ENCODE results near the gene HAGHL.
A peak's percentile ranks its signal among the peaks of the same experiment; 100 is the strongest.
"Not testable (repeated sequence)": the region's sequence is repeated elsewhere in the genome, so short reads cannot be mapped to it uniquely, and the experiment has no call there.

Gene HAGHL

GRCh38 chr16:689175-689897, 37.6 kb upstream of the HAGHL start:
- Histone ChIP-seq H3K4me1 (ENCODE audit: control insufficient read depth, insufficient read depth, low read length, poor library complexity, severe bottlenecking) (peaks cover 29% of the 10 kb centered on the region), H3K27ac (ENCODE audit: insufficient read depth, low read length, poor library complexity, severe bottlenecking) (peak overlapping the region; percentile 78)

GRCh38 chr16:691242-691641, 35.7 kb upstream of the HAGHL start:
- H3K27ac ChIP-seq (ENCODE audit: insufficient read depth, low read length, poor library complexity, severe bottlenecking); H3K4me3 ChIP-seq (ENCODE audit: insufficient read depth, low read depth, low read length, poor library complexity, severe bottlenecking); H3K27me3 ChIP-seq (replicated peaks; ENCODE audit: control insufficient read depth, insufficient read depth, low read length, poor library complexity, severe bottlenecking); H3K9me3 ChIP-seq (ENCODE audit: control insufficient read depth, low read length); DNase-seq; H3K36me3 ChIP-seq (ENCODE audit: control insufficient read depth, insufficient read depth, low read length): not testable (repeated sequence)
- peaks cover 35% of the 10 kb centered on the region for H3K4me1 ChIP-seq (ENCODE audit: control insufficient read depth, insufficient read depth, low read length, poor library complexity, severe bottlenecking)

More at GRCh38 chr16:689175-689897, 37.6 kb upstream of the HAGHL start:
- H3K4me3 ChIP-seq (ENCODE audit: insufficient read depth, low read depth, low read length, poor library complexity, severe bottlenecking): peak overlapping the region; percentile 85
- no peaks in the 10 kb centered on the region for H3K27me3 ChIP-seq (replicated peaks; ENCODE audit: control insufficient read depth, insufficient read depth, low read length, poor library complexity, severe bottlenecking)
- peaks cover 10% of the 10 kb centered on the region for H3K36me3 ChIP-seq (ENCODE audit: control insufficient read depth, insufficient read depth, low read length)
- DNase-seq: no peak
- no peaks in the 10 kb centered on the region for H3K9me3 ChIP-seq (ENCODE audit: control insufficient read depth, low read length)

DNA sequence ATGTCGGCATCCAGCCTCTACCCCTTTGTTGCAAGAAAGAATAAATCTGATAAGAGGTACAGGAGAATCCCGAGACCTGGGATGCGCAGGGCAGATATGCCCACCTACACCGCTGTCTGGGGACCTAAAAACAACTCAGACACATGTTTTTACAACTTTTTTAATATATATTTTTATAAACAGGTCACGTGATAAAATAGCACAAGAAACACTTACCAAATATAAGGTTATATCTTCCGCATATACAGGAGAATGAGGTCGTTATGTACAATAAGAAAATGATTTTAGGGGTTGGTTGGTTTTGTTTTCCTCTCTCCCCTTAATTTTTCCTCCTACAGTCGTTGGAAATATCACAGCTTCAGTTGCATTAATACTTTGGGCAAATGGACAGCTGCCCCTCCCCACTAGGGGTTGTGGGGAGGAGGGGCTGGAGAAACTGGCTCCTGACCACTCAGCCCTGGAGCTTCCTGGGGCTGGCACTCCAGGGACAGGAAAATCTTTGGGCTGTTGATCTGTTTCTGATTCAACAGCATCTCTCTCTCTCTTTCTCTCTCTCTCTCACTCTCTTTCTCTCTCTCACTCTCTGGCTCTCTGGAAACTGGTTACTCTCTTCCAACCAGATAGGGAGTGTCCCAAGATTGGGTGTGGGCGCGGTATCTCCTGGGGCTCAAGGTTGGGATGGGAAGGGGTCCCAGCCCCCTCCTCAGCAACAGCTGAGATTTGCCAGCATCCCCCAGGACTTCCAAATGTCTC, 34.4 kb upstream of the HAGHL start:
- H3K4me1 ChIP-seq (ENCODE audit: control insufficient read depth, insufficient read depth, low read length, poor library complexity, severe bottlenecking): peaks cover 38% of the 10 kb centered on the region
- H3K27me3 ChIP-seq (replicated peaks; ENCODE audit: control insufficient read depth, insufficient read depth, low read length, poor library complexity, severe bottlenecking): no peaks in the 10 kb centered on the region
- no peak for DNase-seq
- no peak overlapping the region for H3K4me3 ChIP-seq (ENCODE audit: insufficient read depth, low read depth, low read length, poor library complexity, severe bottlenecking)
- no peaks in the 10 kb centered on the region for H3K9me3 ChIP-seq (ENCODE audit: control insufficient read depth, low read length)
- H3K36me3 ChIP-seq (ENCODE audit: control insufficient read depth, insufficient read depth, low read length): no peaks in the 10 kb centered on the region
- H3K27ac ChIP-seq (ENCODE audit: insufficient read depth, low read length, poor library complexity, severe bottlenecking): no peak overlapping the region

DNA sequence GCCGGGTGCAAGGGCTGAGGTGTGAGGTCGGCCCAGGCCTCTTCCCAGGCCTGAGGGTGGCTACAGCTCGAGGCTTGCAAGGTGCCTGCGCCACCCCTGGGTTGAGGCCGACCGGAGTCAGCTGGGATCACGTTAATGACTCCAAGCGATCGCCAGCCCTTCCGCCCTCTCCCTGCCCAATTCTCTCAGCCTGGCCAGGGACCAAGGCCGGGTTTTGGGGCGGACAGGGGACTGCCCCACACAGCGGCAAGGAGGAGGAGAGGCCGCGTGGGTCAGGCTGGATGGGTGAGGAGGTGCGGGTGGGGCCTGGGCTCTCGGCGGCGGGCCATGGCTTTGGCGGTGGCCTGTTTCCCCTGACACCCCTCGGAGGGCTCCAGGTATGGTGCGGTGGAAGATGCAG, 33.5 kb upstream of the HAGHL start:
- Histone ChIP-seq H3K27me3 (replicated peaks; ENCODE audit: control insufficient read depth, insufficient read depth, low read length, poor library complexity, severe bottlenecking) (no peaks in the 10 kb centered on the region), H3K27ac (ENCODE audit: insufficient read depth, low read length, poor library complexity, severe bottlenecking) (no peak overlapping the region), H3K4me3 (ENCODE audit: insufficient read depth, low read depth, low read length, poor library complexity, severe bottlenecking) (no peak overlapping the region)

DNA sequence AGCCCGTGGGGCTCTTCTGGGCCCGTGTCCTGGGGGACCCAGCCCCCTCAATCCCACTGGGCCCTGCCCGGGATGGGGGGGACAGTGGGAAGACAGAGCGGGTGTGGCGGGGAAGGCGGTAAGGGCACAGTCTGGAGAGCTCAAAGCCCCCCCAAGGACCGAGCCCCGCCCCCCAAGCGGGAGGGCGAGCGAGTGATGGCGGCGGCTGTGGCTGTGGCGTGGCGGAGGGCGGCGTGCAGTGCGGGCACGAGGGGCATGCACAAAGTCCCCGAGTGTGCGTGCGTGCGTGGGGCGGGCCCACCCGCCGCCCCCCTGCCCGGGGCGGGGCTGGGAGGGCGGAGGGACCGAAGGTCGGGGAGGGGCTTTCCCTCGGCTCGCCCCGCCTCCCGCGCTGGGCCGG, 33.1 kb upstream of the HAGHL start:
- no peaks in the 10 kb centered on the region for H3K27me3 ChIP-seq (replicated peaks; ENCODE audit: control insufficient read depth, insufficient read depth, low read length, poor library complexity, severe bottlenecking)

More for the DNA sequence above, 33.5 kb upstream of the HAGHL start:
- peaks cover 38% of the 10 kb centered on the region for H3K4me1 ChIP-seq (ENCODE audit: control insufficient read depth, insufficient read depth, low read length, poor library complexity, severe bottlenecking)
- H3K9me3 ChIP-seq (ENCODE audit: control insufficient read depth, low read length): no peaks in the 10 kb centered on the region
- DNase-seq: no peak
- no peaks in the 10 kb centered on the region for H3K36me3 ChIP-seq (ENCODE audit: control insufficient read depth, insufficient read depth, low read length)

DNA sequence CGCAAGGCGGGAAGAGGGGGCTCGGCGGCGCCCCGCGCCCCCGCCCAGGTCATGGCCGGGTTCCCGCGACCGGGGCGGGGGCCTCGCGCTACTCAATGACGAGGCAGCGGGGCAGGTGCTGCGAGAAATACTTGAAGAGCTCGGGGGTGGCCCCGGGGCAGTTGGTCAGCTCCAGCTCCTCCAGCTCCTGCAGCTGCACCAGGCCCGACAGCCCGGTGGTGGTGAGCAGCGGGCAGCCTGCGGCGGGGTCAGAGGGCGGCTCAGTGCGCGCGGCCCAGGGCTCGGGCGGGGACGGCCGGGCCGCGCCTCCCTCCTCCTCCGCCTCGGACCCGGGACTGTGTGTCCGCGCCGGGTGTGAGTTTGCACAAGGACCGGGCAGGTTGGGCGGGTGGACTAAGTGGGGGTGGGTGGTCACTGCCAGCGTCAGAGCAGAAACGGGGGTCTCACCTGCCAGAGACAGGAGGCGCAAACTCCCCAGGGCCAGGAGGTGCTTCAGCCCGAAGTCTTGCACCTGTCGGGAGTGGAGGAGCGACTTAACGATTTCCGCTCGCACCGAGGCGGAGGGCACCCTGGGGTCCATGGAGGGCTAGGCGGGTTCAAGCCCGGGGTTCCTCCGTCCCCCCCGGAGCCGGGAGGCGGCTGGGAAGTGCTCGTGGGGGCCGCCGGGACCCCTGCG, 32.6 kb upstream of the HAGHL start:
- Histone ChIP-seq H3K9me3 (ENCODE audit: control insufficient read depth, low read length) (no peaks in the 10 kb centered on the region), H3K27me3 (replicated peaks; ENCODE audit: control insufficient read depth, insufficient read depth, low read length, poor library complexity, severe bottlenecking) (no peaks in the 10 kb centered on the region), H3K36me3 (ENCODE audit: control insufficient read depth, insufficient read depth, low read length) (no peaks in the 10 kb centered on the region), H3K4me1 (ENCODE audit: control insufficient read depth, insufficient read depth, low read length, poor library complexity, severe bottlenecking) (peaks cover 39% of the 10 kb centered on the region), H3K27ac (ENCODE audit: insufficient read depth, low read length, poor library complexity, severe bottlenecking) (peak overlapping the region; percentile 62), H3K4me3 (ENCODE audit: insufficient read depth, low read depth, low read length, poor library complexity, severe bottlenecking) (peak overlapping the region; percentile 62)
- DNase-seq: no peak

More for the DNA sequence above, 33.1 kb upstream of the HAGHL start:
- DNase-seq: no peak
- no peak overlapping the region for H3K4me3 ChIP-seq (ENCODE audit: insufficient read depth, low read depth, low read length, poor library complexity, severe bottlenecking)
- H3K4me1 ChIP-seq (ENCODE audit: control insufficient read depth, insufficient read depth, low read length, poor library complexity, severe bottlenecking): peaks cover 38% of the 10 kb centered on the region
- no peaks in the 10 kb centered on the region for H3K9me3 ChIP-seq (ENCODE audit: control insufficient read depth, low read length)
- H3K27ac ChIP-seq (ENCODE audit: insufficient read depth, low read length, poor library complexity, severe bottlenecking): no peak overlapping the region
- no peaks in the 10 kb centered on the region for H3K36me3 ChIP-seq (ENCODE audit: control insufficient read depth, insufficient read depth, low read length)

- DNase-seq: peak in 1 of 3 donors; percentile 46
- Histone ChIP-seq H3K27me3 (replicated peaks; ENCODE audit: control insufficient read depth, insufficient read depth, low read length, poor library complexity, severe bottlenecking) (no peaks in the 10 kb centered on the region), H3K9me3 (ENCODE audit: control insufficient read depth, low read length) (no peaks in the 10 kb centered on the region), H3K4me1 (ENCODE audit: control insufficient read depth, insufficient read depth, low read length, poor library complexity, severe bottlenecking) (peaks cover 39% of the 10 kb centered on the region), H3K4me3 (ENCODE audit: insufficient read depth, low read depth, low read length, poor library complexity, severe bottlenecking) (peak overlapping the region; percentile 62), H3K27ac (ENCODE audit: insufficient read depth, low read length, poor library complexity, severe bottlenecking) (peak overlapping the region; percentile 62), H3K36me3 (ENCODE audit: control insufficient read depth, insufficient read depth, low read length) (no peaks in the 10 kb centered on the region)
Measured at GRCh38 chr16:694863-695354, 32.0 kb upstream of the HAGHL start.

DNA sequence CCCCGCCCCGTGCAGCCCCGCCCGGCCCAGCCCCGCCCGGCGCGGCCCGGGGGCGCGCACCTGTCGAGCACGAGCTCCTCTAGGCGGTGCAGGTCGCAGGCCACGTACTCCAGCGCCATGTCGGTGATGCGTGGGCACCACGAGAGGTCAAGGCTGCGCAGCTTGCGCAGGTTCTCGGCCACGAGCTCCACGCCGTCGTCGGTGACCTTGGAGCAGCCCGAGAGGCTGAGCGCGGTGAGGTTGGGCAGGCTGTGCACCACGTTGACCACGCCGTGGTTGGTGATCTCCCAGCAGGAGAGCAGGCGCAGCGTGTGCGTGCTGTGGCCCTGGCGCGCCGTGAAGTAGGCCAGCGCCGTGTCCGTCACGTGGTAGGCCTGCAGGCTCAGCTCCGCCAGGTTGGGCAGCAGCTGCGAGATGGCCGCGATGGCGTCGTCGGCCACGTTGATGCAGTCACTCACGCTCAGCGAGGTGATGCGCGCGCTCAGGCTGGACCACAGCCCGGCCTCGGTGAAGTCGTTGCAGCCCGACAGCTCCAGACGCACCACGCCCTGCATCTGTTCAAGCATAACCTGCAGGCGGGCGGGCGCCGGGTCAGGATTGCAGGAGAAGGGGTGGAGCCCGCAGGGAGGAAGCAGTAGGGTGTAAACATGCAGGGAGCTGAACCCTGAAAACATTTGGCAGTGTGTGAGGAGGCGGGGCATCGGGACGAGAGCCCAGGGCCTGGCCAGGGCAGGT, 31.4 kb upstream of the HAGHL start:
- Histone ChIP-seq H3K27me3 (replicated peaks; ENCODE audit: control insufficient read depth, insufficient read depth, low read length, poor library complexity, severe bottlenecking) (no peaks in the 10 kb centered on the region), H3K9me3 (ENCODE audit: control insufficient read depth, low read length) (no peaks in the 10 kb centered on the region), H3K36me3 (ENCODE audit: control insufficient read depth, insufficient read depth, low read length) (no peaks in the 10 kb centered on the region), H3K4me1 (ENCODE audit: control insufficient read depth, insufficient read depth, low read length, poor library complexity, severe bottlenecking) (peaks cover 42% of the 10 kb centered on the region), H3K27ac (ENCODE audit: insufficient read depth, low read length, poor library complexity, severe bottlenecking) (no peak overlapping the region), H3K4me3 (ENCODE audit: insufficient read depth, low read depth, low read length, poor library complexity, severe bottlenecking) (peak overlapping the region; percentile 63)
- peak; percentile 26 to 56 (median 55) for DNase-seq

DNA sequence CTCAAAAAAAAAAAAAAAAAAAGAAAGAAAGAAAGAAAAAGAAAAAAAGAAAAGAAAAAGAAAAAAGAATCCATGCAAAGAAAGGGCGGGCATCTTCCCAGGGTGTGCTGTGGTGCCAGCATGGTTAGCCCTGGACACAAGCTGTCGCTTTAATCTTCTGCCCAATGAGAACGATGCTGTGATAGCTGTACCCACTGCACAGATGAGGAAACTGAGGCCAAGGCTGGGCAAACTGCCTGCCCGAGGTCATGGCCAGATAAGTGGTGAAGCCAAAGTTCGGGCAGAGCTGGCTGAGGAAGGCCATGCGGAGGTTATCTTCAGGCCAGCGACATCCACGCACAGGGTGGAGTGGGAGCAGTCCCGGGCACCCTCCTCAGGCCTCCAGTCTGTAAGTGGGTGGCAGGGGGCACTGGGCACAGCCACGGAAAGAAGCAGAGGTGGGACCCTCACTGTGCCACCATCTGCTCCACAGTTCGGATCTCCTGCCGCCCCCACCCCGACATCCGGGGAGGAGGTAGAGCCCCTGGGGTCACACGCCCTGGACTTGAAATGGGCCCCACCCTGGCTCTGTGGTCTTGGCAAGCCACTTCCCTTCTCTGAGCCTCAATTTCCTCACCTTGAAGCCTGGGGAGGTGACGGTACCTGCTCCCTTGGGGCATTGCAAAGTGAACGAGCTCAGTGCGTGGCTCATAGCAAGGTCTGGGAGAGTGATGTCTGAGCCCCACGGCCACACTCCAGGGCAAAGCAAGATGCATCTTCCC, 27.8 kb upstream of the HAGHL start:
- Histone ChIP-seq H3K4me1 (ENCODE audit: control insufficient read depth, insufficient read depth, low read length, poor library complexity, severe bottlenecking) (peaks cover 54% of the 10 kb centered on the region), H3K27me3 (replicated peaks; ENCODE audit: control insufficient read depth, insufficient read depth, low read length, poor library complexity, severe bottlenecking) (peaks cover 26% of the 10 kb centered on the region), H3K4me3 (ENCODE audit: insufficient read depth, low read depth, low read length, poor library complexity, severe bottlenecking) (peak overlapping the region; percentile 17), H3K9me3 (ENCODE audit: control insufficient read depth, low read length) (no peaks in the 10 kb centered on the region), H3K27ac (ENCODE audit: insufficient read depth, low read length, poor library complexity, severe bottlenecking) (no peak overlapping the region), H3K36me3 (ENCODE audit: control insufficient read depth, insufficient read depth, low read length) (no peaks in the 10 kb centered on the region)
- no peak for DNase-seq
